ENCODE results near the gene HES7. TPM values are rescaled to one million over a fixed set of nuclear protein-coding genes. Genes with fewer than 3 reads are reported as not detected.

The HES7 gene
- total RNA-seq, 4 donors from 2014 or later, result not detected

DNA sequence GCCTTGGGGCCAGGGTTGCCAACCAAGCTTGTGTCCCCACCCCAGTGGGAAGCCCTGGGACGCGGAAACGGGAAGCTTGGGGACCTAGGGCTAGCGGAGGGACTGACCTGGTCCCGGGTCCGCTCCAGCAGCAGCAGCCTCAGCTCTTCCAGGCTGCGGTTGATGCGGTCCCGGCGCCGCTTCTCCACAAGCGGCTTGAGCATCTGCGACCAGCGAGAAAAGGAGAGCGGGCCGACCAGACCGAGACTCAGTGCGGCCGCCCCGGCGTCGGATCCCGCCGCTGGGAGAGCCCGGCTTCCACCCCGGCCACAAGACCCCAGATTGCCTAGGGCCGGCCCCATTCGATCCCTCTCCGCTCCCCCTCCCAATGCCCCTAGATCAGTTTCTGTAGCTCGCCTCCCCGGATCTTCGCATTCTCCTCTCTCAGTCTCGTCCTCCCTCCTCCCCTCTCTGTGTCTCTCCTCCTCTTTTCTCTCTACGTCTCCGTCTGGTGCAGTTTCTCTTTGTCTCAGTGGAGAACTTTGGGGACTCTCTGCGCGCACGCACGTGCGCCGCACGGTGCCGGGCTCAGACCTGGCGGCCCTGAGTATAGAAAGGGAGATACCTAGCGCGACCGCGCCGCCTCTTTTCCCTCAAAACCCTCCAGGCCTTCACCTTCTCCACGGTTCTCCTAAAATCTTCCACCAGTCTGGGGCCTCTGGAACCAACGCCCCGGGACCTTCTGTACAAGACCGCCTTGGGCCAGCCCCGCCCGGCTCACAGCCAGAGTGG, 797 bp downstream of the HES7 start:
- TF ChIP-seq, protein P1, sequence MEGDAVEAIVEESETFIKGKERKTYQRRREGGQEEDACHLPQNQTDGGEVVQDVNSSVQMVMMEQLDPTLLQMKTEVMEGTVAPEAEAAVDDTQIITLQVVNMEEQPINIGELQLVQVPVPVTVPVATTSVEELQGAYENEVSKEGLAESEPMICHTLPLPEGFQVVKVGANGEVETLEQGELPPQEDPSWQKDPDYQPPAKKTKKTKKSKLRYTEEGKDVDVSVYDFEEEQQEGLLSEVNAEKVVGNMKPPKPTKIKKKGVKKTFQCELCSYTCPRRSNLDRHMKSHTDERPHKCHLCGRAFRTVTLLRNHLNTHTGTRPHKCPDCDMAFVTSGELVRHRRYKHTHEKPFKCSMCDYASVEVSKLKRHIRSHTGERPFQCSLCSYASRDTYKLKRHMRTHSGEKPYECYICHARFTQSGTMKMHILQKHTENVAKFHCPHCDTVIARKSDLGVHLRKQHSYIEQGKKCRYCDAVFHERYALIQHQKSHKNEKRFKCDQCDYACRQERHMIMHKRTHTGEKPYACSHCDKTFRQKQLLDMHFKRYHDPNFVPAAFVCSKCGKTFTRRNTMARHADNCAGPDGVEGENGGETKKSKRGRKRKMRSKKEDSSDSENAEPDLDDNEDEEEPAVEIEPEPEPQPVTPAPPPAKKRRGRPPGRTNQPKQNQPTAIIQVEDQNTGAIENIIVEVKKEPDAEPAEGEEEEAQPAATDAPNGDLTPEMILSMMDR (IDR thresholded peaks at IDR 0.05; ENCODE audit: low read depth), result no peak

DNA sequence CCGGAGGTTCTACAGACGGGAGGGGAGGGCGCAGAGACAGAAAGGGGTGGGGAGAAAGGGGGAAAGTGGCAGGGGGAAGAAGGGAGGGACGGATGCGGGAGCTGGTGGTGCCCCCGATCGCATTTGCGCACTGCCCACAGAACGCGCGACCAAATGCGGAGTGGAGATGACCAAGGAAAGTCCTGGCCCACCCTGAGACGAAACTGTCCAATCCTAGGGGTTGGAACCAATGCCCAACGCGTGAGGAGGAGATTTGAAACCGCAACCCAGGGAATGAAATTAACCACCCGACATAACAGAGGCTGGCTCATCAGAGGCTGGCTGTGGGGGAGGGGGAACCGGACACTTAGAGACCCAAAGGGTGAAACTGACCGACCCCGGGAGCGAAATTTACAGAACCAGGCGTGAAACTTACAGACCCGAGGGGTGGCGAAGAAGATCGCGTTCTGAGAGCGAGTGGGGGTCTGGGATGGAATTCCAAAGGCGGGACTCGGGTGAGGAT, 1.4 kb downstream of the HES7 start:
- TF ChIP-seq, protein P1 (IDR thresholded peaks at IDR 0.05; ENCODE audit: low read depth), result no peak

GRCh38 chr17:8121681-8122421, 2.1 kb downstream of the HES7 start:
- TF ChIP-seq, protein P1 (IDR thresholded peaks at IDR 0.05; ENCODE audit: low read depth), result no peak

DNA sequence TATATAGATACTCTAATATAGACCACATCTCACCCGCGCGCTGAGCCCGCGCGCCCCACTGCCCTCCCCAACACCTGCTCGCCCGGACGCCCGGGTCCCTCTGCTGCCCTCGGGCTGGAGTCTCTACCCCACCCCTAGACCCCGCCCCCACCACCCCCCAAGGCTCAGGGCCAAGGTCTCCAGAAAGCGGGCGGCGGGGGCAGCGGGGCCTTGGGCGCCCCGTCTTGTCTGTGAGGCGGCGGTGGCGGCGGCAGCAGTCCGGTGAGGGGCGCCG, 2.6 kb downstream of the HES7 start:
- TF ChIP-seq, protein P1 (IDR thresholded peaks at IDR 0.05; ENCODE audit: low read depth), result no peak

DNA sequence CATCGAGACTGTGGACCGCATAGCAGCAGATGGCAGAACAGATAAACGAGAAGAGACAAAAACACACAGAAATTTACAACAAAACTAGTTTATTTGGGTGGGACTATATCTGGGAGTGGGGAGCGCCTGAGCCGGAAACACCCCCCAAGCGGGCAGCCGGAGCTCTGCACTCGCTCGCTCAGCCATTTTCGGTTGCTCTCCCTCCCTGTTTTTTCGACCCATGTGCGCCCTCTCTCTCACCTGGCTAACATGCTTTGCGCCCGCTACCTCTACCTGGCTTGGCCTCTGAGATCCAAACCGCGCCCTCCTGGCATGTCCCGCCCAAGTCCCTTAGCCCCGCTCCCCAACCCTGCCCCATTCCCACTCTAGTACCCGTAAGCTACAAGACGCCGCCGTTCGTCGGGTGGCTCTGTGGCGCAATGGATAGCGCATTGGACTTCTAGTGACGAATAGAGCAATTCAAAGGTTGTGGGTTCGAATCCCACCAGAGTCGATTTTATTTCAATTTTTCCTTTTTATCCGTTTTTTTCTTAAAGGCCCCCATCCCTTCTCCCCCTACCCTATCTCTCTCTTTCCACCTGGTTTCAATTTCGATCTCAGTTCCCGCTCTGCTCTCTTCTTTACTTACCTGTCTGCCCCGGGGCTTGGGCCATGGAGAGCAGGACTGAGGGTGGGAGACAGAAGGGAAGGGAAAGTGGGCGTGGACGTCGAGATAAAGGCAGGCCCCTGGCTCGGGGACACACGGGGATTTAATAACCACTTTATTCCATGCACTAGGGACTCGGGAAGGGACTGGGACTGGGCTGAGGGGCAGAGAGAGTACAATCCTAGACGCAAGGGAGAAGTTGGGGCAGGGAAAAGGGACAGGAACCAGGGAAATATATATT, 3.1 kb downstream of the HES7 start:
- TF ChIP-seq, protein P1 (IDR thresholded peaks at IDR 0.05; ENCODE audit: low read depth), result no peak

DNA sequence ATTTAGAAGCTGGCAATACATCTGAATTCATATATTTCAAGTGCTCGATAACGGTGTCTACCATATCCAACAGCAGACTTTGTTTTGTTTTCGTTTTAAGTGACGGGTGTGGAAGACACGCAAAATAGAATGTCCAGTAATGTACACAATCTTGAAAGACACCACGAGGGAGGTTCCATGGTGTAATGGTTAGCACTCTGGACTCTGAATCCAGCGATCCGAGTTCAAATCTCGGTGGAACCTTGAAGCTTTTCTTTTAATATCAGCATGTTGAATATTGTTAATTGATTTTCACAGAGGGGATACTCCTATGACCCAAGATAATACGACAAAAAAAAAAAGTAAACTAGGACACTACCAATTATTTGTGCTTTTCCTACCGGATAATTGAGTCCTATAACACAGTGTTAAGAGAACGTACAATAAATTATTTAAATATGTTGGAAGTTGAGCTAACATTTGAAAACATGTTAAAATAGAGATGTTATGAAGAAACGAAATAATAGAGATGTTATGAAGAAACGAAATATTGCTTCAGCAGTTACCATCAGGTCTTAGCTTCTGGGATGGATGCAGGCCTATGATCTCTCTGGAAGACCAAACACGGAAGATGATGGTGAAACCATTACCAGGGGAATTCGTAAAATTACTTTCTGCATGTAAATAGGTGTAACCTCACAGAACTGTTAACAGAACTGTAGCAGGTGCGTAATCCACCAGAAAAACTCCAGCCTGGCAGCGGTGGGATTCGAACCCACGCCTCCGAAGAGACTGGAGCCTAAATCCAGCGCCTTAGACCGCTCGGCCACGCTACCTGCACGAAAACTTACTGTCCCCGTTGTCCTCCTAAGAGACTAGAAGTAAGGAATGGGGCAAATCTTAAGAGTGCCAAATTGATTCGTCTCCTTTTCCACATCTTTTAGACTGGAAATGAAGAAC, 4.1 kb downstream of the HES7 start:
- TF ChIP-seq, protein P1 (IDR thresholded peaks at IDR 0.05; ENCODE audit: low read depth), result no peak
